B cell (primary cell): Measurements from ENCODE around the gene THSD4. TPM values are rescaled to one million over a fixed set of nuclear protein-coding genes. Genes with fewer than 3 reads are reported as not detected.
"Not testable (repeated sequence)": the region's sequence is repeated elsewhere in the genome, so short reads cannot be mapped to it uniquely, and the experiment has no call there.

Experiments
- ATAC-seq: fragments of 200-7000 bp; cut with Tn5 transposase; one replicate; pipeline ENCODE4 v1.10.0; 2021; ENCODE audit warnings: low read depth, mild to moderate bottlenecking, moderate number of reproducible peaks, moderate library complexity
- CTCF ChIA-PET: fragments of 350-600 bp; sonication (Branson Sonifier 250); formaldehyde crosslinking; loops from one replicate; lab custom pipeline; 2021; ENCODE audit warnings: antibody characterized with exemption, inconsistent platforms; lab: Charles Lee
- POLR2A ChIA-PET: fragments of 350-600 bp; sonication (Branson Sonifier 250); formaldehyde crosslinking; loops from one replicate; lab custom pipeline; 2021; ENCODE audit warnings: antibody characterized with exemption; lab: Charles Lee
- DNase-seq: peaks from one replicate; pipeline ENCODE4 v3.0.0; 2013
- H2AFZ ChIP-seq: 2 replicates; pipeline ENCODE4 v1.6.1; 2012; ENCODE audit warnings: mild to moderate bottlenecking, low read depth, low read length; ENCODE audit not compliant: insufficient read depth, poor library complexity, severe bottlenecking
- H3K27ac ChIP-seq, 2 donors: 1 replicate in 1 of 2; 2 replicates in 1 of 2; pipeline ENCODE4 v1.5.1; 2012 to 2013; ENCODE audit warnings: low read length in 2 of 2, mild to moderate bottlenecking in 2 of 2, moderate library complexity in 1 of 2
- H3K27me3 ChIP-seq, 4 experiments: fragments of 200-600 bp in 1 of 4; sonication (generic) in 1 of 4; replicated peaks in 1 of 4; 1 replicate in 2 of 4; 2 replicates in 2 of 4; pipeline versions ENCODE4 v1.6.1 to v1.7.0; 2013 to 2016; ENCODE audit warnings: low read length in 3 of 4, mild to moderate bottlenecking in 2 of 4, mixed read lengths in 1 of 4, moderate library complexity in 1 of 4; ENCODE audit not compliant: insufficient read depth in 4 of 4, control insufficient read depth in 3 of 4; ENCODE audit errors: control extremely low read depth in 1 of 4
- H3K36me3 ChIP-seq, 2 experiments: replicated peaks in 1 of 2; 1 replicate in 1 of 2; 2 replicates in 1 of 2; pipeline versions ENCODE4 v1.6.1 to v1.7.1; 2013; ENCODE audit warnings: low read length in 1 of 2; ENCODE audit not compliant: insufficient read depth in 2 of 2, control insufficient read depth in 1 of 2; ENCODE audit errors: control extremely low read depth in 1 of 2, extremely low read depth in 1 of 2
- H3K4me1 ChIP-seq, 2 donors: fragments of 200-600 bp in 1 of 2; sonication (generic) in 1 of 2; 1 replicate in 1 of 2; 2 replicates in 1 of 2; pipeline versions ENCODE4 v1.5.1 to v1.6.1; 2013 to 2017; ENCODE audit warnings: low read length in 2 of 2; ENCODE audit not compliant: control insufficient read depth in 2 of 2, insufficient read depth in 2 of 2
- H3K4me2 ChIP-seq: replicated peaks from 2 replicates; pipeline ENCODE3; 2012; ENCODE audit warnings: mild to moderate bottlenecking, low read depth, low read length; ENCODE audit not compliant: poor library complexity, severe bottlenecking
- H3K4me3 ChIP-seq, 5 experiments: fragments of 200-600 bp in 1 of 5; sonication (generic) in 1 of 5; 1 replicate in 3 of 5; 2 replicates in 2 of 5; pipeline versions ENCODE4 v1.5.1 to v1.7.0; 2011 to 2016; ENCODE audit warnings: low read length in 4 of 5, mild to moderate bottlenecking in 4 of 5, low read depth in 2 of 5, control low read depth in 1 of 5, moderate library complexity in 1 of 5; ENCODE audit not compliant: insufficient read depth in 1 of 5; ENCODE audit errors: control extremely low read depth in 1 of 5, extremely low read depth in 1 of 5
- H3K79me2 ChIP-seq: fragments of 200-600 bp; sonication (generic); one replicate; pipeline ENCODE4 v1.6.0; 2016; ENCODE audit warnings: low read length; ENCODE audit not compliant: control insufficient read depth, insufficient read depth
- H3K9ac ChIP-seq: fragments of 200-600 bp; sonication (generic); 2 replicates; pipeline ENCODE4 v1.6.1; 2017; ENCODE audit warnings: mild to moderate bottlenecking, low read length, moderate library complexity
- H3K9me3 ChIP-seq, 3 donors: one replicate each; pipeline versions ENCODE4 v1.6.1 to v1.7.1; 2013; ENCODE audit warnings: low read length in 2 of 3; ENCODE audit not compliant: control insufficient read depth in 2 of 3, insufficient read depth in 1 of 3; ENCODE audit errors: control extremely low read depth in 1 of 3
- H4K20me1 ChIP-seq: 2 replicates; pipeline ENCODE4 v1.6.0; 2012; ENCODE audit warnings: mild to moderate bottlenecking, low read length; ENCODE audit not compliant: insufficient read depth, control insufficient read depth, poor library complexity, severe bottlenecking
- H3K27ac Mint-ChIP-seq: one replicate; pipeline ENCODE4 v1.8.0; 2021; ENCODE audit warnings: mixed read lengths
- H3K27me3 Mint-ChIP-seq: one replicate; pipeline ENCODE4 v1.8.0; 2021; ENCODE audit warnings: mixed read lengths
- H3K4me1 Mint-ChIP-seq: one replicate; pipeline ENCODE4 v1.8.0; 2021; ENCODE audit warnings: mixed read lengths
- H3K4me3 Mint-ChIP-seq: one replicate; pipeline ENCODE4 v1.8.0; 2021; ENCODE audit warnings: mixed read lengths
- H3K9me3 Mint-ChIP-seq: one replicate; pipeline ENCODE4 v1.8.0; 2022; ENCODE audit warnings: mixed read lengths; ENCODE audit not compliant: insufficient read depth
- EZH2 ChIP-seq: IDR thresholded peaks from 2 replicates; pipeline ENCODE4 v1.6.1; 2012; ENCODE audit warnings: borderline replicate concordance, low read depth, mild to moderate bottlenecking, moderate library complexity, low read length; ENCODE audit not compliant: insufficient read depth, poor library complexity, severe bottlenecking
- WGBS: methylation state at CpG from one replicate; pipeline ENCODE4 v1.1.5; 2013; ENCODE audit warnings: missing lambda C conversion rate; ENCODE audit not compliant: insufficient coverage; 5-methylcytosine and 5-hydroxymethylcytosine counted together
- intact Hi-C: fragments of 100-400 bp; cut with micrococcal nuclease; formaldehyde crosslinking; loops from one replicate; pipeline ENCODE4 v1.10.0; 2022
- polyA plus RNA-seq: library from polyadenylated mRNA; depleted of rRNA; stranded (reverse); fragments of >200 nt; gene quantifications from 2 replicates; pipeline ENCODE4 v1.2.3, GENCODE V29; 2012
- total RNA-seq, 2 donors: library from RNA; stranded (reverse); fragments of 120-200 nt in 1 of 2; gene quantifications; 1 replicate in 1 of 2; 2 replicates in 1 of 2; pipeline versions ENCODE4 v1.2.3 to v1.2.4, GENCODE V29; 2013 to 2022
- TF ChIP-seq, protein P1 (sequence below): fragments of 200-600 bp; IDR thresholded peaks from one replicate; pipeline ENCODE4 v1.8.0; 2022; ENCODE audit warnings: antibody characterized with exemption, mild to moderate bottlenecking

Gene THSD4
- total and polyA plus RNA-seq, 2 donors (not counting 1 experiment from before 2014, with no cell fraction given) = not detected

DNA sequence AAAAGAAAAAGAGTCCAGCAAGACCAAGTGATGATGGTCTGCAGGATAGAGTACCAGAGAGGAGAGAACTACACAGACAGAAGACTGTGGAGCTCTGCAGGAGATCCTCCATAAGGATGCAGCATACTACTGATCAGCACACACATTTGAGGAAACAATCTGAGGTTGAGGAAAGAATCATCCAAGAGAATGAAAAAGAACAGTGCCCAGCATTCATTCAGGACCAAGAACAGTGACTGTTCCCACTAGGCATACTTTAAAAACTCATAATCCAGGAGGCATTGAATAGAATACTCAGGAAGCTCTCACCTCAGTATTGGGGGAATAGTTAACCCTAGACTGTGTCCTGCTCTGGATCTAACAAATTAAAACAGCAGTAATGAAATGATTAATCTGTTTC lies 54.9 kb downstream of the THSD4 start:
- H3K4me3 Mint-ChIP-seq = no peak overlapping the region
- ATAC-seq (no peak), DNase-seq (no peak)
- no peak overlapping the region for H3K27ac Mint-ChIP-seq
- TF ChIP-seq, protein P1, sequence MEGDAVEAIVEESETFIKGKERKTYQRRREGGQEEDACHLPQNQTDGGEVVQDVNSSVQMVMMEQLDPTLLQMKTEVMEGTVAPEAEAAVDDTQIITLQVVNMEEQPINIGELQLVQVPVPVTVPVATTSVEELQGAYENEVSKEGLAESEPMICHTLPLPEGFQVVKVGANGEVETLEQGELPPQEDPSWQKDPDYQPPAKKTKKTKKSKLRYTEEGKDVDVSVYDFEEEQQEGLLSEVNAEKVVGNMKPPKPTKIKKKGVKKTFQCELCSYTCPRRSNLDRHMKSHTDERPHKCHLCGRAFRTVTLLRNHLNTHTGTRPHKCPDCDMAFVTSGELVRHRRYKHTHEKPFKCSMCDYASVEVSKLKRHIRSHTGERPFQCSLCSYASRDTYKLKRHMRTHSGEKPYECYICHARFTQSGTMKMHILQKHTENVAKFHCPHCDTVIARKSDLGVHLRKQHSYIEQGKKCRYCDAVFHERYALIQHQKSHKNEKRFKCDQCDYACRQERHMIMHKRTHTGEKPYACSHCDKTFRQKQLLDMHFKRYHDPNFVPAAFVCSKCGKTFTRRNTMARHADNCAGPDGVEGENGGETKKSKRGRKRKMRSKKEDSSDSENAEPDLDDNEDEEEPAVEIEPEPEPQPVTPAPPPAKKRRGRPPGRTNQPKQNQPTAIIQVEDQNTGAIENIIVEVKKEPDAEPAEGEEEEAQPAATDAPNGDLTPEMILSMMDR = no peak
- no peak for TF ChIP-seq EZH2
- H3K4me3 ChIP-seq = no peak overlapping the region
- no peak overlapping the region for H3K4me2 ChIP-seq
- no peak overlapping the region for H3K27ac ChIP-seq
- intact Hi-C loops = no loop called here
- H3K9ac ChIP-seq = no peak overlapping the region
- H3K27me3 Mint-ChIP-seq = peaks cover 13% of the 10 kb centered on the region
- no peaks in the 10 kb centered on the region for H4K20me1 ChIP-seq
- peaks cover 3 to 5% (median 5%) of the 10 kb centered on the region in 3 donors for H3K9me3 ChIP-seq
- H3K4me1 ChIP-seq = no peaks in the 10 kb centered on the region
- peaks cover 4% of the 10 kb centered on the region for H3K9me3 Mint-ChIP-seq
- H2AFZ ChIP-seq = no peak overlapping the region
- CTCF ChIA-PET = no interaction called here
- no peaks in the 10 kb centered on the region for H3K79me2 ChIP-seq
- no peaks in the 10 kb centered on the region for H3K27me3 ChIP-seq
- POLR2A ChIA-PET = no interaction called here
- no peaks in the 10 kb centered on the region for H3K36me3 ChIP-seq
- no peaks in the 10 kb centered on the region for H3K4me1 Mint-ChIP-seq

DNA sequence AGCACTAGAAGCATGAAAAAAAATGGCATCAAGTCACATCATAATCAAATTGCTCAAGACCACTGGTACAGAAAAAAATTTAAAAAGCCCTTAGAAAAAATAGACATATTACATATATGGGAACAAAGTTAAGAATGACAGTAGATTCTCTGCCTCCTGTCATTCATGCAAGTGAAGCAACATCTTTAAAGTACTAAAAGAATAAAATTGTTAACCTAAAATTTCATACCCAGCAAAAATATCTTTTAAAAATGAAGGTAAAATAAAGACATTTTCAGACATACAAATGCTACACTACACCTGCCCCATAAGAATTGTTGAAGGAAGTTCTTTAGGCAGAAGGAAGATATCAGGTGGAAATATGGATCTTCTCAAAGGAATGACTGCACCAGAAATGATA lies 55.9 kb downstream of the THSD4 start:
- no peak for ATAC-seq
- ChIA-PET POLR2A (no interaction called here), CTCF (no interaction called here)
- Mint-ChIP-seq H3K27ac (no peak overlapping the region), H3K27me3 (peaks cover 8% of the 10 kb centered on the region), H3K4me3 (no peak overlapping the region), H3K4me1 (no peaks in the 10 kb centered on the region), H3K9me3 (peaks cover 4% of the 10 kb centered on the region)
- Histone ChIP-seq H3K4me2 (no peak overlapping the region), H3K36me3 (no peaks in the 10 kb centered on the region), H3K27ac (no peak overlapping the region), H3K9ac (no peak overlapping the region), H3K79me2 (no peaks in the 10 kb centered on the region), H2AFZ (no peak overlapping the region), H4K20me1 (no peaks in the 10 kb centered on the region), H3K4me1 (no peaks in the 10 kb centered on the region), H3K9me3 (peaks cover 0 to 5% (median 3%) of the 10 kb centered on the region in 3 donors), H3K27me3 (no peaks in the 10 kb centered on the region), H3K4me3 (no peak overlapping the region)
- no peak for DNase-seq
- intact Hi-C loops = no loop called here
- TF ChIP-seq, protein P1 = no peak
- TF ChIP-seq EZH2 = no peak

DNA sequence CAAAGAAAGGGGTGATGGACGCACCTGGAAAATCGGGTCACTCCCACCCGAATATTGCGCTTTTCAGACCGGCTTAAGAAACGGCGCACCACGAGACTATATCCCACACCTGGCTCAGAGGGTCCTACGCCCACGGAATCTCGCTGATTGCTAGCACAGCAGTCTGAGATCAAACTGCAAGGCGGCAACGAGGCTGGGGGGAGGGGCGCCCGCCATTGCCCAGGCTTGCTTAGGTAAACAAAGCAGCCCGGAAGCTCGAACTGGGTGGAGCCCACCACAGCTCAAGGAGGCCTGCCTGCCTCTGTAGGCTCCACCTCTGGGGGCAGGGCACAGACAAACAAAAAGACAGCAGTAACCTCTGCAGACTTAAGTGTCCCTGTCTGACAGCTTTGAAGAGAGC lies 59.1 kb downstream of the THSD4 start:
- CTCF ChIA-PET, H3K4me3 ChIP-seq, H3K4me3 Mint-ChIP-seq, H3K79me2 ChIP-seq, H3K9me3 ChIP-seq, H3K27me3 Mint-ChIP-seq, H3K4me2 ChIP-seq, H3K27ac ChIP-seq, ATAC-seq, H3K27me3 ChIP-seq, intact Hi-C loops, H4K20me1 ChIP-seq, POLR2A ChIA-PET, DNase-seq, H2AFZ ChIP-seq, H3K9ac ChIP-seq, H3K9me3 Mint-ChIP-seq, H3K36me3 ChIP-seq, H3K4me1 ChIP-seq, H3K27ac Mint-ChIP-seq, H3K4me1 Mint-ChIP-seq: not testable (repeated sequence)
- no CpG with 5 or more reads among the region's 17 CpGs for WGBS
